Activated CD4-positive, CD25-positive, alpha-beta regulatory T cell treated with anti-CD3 and anti-CD28 coated beads, Interleukin-2, amount 50 U/mL, for 24 hours (primary cell): ENCODE results near the gene NOS1AP.

Experiments used
- ATAC-seq, 2 donors: fragments of 150-1000 bp; cut with Tn5 transposase; one replicate each; pipeline ENCODE4 v1.10.0; 2021; ENCODE audit warnings: mild to moderate bottlenecking in 1 of 2, moderate library complexity in 1 of 2

NOS1AP gene

GRCh38 chr1:162091681-162092524 lies 22.4 kb downstream of the NOS1AP start:
- no peak for ATAC-seq

DNA sequence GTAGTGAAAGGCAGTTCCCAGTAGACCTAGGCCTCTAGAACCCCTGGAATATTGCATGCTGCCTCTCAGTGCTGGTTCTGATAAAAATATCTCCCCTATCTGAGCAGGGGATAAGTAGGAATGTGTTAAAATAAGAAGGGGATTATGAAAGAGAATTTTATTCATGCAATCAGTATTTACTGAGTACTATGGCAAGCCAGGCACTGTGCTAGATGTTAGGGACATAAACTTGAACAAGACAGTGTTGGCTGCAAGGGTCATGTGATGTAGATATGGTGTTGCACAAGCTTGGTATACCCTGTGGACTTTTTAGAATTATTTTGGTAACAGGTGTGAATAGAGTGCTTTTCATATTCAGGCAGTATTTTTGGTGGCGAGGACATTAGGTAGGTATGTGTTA lies 23.6 kb downstream of the NOS1AP start:
- no peak for ATAC-seq

GRCh38 chr1:162094271-162094670 lies 24.8 kb downstream of the NOS1AP start:
- ATAC-seq = no peak

DNA sequence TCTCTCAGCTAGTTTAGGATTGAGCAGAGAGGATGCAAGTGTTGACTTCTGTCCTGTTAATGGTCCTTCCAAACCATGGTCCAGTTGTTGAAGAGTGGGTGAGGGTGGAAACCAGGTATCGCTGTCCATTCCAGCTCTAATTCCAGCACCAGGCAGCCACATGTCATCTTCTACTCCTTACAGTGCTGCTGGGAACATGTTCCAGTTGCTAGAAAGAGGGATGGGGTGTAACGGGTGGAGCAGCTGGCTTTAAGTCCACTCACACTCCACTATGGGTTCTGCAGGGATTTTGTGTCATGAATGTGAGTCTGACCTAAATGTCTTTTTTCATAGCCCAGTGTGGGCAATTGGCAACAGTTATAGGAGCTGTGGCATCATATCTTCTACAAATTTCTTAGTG lies 25.2 kb downstream of the NOS1AP start:
- no peak for ATAC-seq

DNA sequence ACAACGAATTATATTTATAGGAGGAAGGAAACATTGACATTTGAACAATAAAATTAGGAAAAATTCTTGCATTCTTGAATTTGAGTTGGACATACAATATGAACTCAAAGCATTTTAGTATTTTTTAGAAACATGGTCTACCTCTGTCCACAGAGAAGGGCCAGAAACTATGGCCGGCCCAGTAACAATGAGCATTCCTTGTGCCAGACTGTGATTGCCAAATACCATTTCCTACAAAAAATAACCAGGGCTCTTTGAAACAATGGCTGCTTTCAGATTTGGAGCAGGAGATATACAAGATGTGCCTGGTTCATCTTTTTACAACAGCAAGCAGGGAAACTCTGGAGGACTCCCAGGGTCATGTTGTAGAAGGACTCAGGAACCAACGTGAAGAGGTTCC lies 38.4 kb downstream of the NOS1AP start:
- no peak for ATAC-seq

DNA sequence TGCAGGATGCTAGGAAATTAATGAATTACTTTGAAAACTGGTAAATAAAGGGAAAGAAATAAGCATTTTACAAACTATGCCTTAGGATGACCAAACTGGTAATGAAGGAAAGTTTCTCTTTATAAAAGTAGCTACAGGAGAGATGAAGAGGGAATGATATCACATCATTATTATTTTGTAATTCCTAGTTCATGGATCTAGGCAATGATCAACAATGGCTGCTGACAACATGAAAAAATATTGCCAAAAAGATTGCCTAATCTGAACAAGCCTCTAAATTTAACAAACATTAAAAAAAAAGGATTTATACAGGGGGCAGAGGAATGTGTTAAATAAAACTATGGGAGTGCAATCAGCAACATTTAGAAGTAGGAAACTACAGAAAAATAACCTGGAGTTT lies 38.9 kb downstream of the NOS1AP start:
- ATAC-seq = no peak

- ATAC-seq = no peak
Measured at GRCh38 chr1:162110910-162111309, 41.4 kb downstream of the NOS1AP start.

DNA sequence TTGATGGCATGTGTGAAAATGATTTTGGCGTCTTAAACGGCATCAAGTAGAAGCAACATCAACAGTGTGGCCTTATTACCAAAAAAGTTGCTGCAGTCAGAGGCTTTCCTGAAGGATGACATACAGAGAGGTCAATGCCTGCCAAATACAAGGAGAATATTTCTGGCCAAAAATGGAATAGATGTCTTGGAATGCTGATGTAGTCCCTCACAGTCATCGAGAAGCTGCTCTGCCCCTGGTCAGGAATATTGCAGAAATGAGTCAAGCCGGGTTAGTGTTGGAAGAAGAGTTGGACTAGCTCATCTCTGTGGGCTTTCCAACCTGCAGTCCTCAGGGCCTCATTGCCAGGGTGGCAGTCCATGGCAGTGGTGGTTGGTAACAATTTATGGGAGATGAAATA lies 42.1 kb downstream of the NOS1AP start:
- no peak for ATAC-seq

- ATAC-seq = no peak
Measured at GRCh38 chr1:162113419-162113818, 43.9 kb downstream of the NOS1AP start.

- no peak for ATAC-seq
Measured at GRCh38 chr1:162117039-162117774, 47.7 kb downstream of the NOS1AP start.

GRCh38 chr1:162118063-162118462 lies 48.6 kb downstream of the NOS1AP start:
- no peak for ATAC-seq

DNA sequence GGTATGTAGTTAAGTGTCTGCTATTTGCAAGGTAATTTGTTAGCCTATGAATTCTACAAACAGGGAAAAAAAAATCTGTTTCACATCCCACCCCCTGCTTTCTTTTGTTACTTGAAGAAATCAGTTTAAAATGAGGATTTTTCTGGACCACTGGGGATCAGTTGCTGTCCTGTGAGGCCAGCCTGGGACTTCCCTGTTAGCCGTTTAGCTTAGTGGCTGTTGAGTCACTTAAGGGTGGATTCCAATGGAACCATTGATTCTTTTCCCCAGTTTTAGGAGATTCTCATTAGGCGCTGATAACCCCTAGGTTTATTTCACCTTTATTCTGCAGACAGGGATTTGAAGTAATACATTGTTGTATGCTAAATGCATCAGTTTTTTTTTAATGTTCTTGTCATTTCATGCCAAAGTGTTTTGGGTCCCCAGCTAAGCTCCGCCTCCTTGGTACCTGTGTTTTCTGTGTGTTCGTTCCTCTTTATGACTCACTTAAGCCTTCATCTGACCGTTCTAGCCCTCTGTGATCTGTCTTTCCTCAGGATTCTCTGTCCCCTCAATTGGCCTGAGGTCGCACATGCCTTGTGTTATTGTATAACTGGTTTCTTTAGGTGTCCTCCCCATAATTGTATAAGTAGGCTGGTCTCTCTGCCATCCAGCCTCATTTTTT lies 59.3 kb downstream of the NOS1AP start:
- no peak for ATAC-seq

GRCh38 chr1:162130308-162130707 lies 60.8 kb downstream of the NOS1AP start:
- no peak for ATAC-seq

GRCh38 chr1:162131400-162132321 lies 62.2 kb downstream of the NOS1AP start:
- ATAC-seq = no peak

GRCh38 chr1:162133566-162133965 lies 64.1 kb downstream of the NOS1AP start:
- no peak for ATAC-seq

- ATAC-seq = no peak
Measured at GRCh38 chr1:162134646-162135045, 65.2 kb downstream of the NOS1AP start.

GRCh38 chr1:162135271-162135775 lies 65.8 kb downstream of the NOS1AP start:
- ATAC-seq = no peak

- ATAC-seq = no peak
Measured at GRCh38 chr1:162136760-162137159, 67.3 kb downstream of the NOS1AP start.

DNA sequence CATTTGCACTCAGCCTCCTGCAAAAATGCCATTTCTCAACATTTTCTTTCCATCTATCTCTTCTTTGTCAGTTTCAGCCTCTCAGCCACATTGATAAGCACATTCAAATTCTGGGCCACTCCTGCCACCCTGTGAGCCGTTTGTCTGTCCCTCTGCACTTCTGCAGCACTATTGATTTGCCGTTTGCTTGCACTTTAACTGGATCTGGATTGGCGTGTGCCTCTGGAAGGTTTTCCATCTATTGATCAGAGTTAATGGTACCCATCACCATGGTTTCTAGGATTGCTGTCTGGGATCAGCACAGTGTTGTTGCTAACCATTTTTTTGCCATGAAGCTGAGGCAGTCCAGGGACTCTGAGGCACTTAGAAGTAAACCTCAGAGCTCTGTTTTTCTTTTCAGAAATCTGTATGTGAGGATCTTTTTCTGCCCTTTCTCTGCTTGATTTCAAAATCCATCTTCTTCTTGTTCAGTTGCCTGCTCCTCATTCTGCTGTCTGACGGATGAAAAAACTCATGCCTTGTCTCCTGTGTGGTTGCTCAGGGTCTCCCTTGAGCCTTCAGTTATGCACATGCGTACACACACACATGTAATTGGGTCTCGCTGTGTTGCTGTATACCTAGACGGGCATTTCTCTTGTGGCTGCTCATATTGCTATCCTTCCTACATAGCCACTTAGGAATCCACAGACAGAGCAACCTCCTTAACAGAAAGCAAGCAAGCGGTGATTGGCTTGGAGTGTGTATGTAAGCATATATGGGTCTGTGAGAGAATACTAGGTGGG lies 67.9 kb downstream of the NOS1AP start:
- ATAC-seq = no peak

- no peak for ATAC-seq
Measured at GRCh38 chr1:162138112-162138511, 68.6 kb downstream of the NOS1AP start.

GRCh38 chr1:162138599-162139181 lies 69.2 kb downstream of the NOS1AP start:
- no peak for ATAC-seq
